ENCODE results near the gene COL6A5.

COL6A5 gene

GRCh38 chr3:130506031-130506430 is 160.6 kb downstream of the COL6A5 start:
- H3K9ac ChIP-seq (ENCODE audit: low read length) = no peak overlapping the region
- H3K27me3 ChIP-seq (ENCODE audit: insufficient read depth, low read length) = no peaks in the 10 kb centered on the region
- TF ChIP-seq EZH2 (IDR thresholded peaks at IDR 0.05; ENCODE audit: borderline replicate concordance, low read length) (no peak), CTCF (IDR thresholded peaks at IDR 0.05; ENCODE audit: low read length) (no peak)
- no peaks in the 10 kb centered on the region for H4K20me1 ChIP-seq (ENCODE audit: insufficient read depth, low read length)
- no peak overlapping the region for H3K4me2 ChIP-seq (ENCODE audit: low read length)
- no peaks in the 10 kb centered on the region for H3K4me1 ChIP-seq (ENCODE audit: insufficient read depth, low read length, severe bottlenecking)
- no peaks in the 10 kb centered on the region for H3F3A ChIP-seq (ENCODE audit: insufficient read depth, low read length)
- no peak overlapping the region for H3K4me3 ChIP-seq (ENCODE audit: low read depth, low read length, poor library complexity, severe bottlenecking)
- H3K79me2 ChIP-seq (ENCODE audit: insufficient read depth, low read length) = no peaks in the 10 kb centered on the region
- H3K27ac ChIP-seq (ENCODE audit: low read depth, low read length, poor library complexity, severe bottlenecking) = no peak overlapping the region
- H3K9me3 ChIP-seq (ENCODE audit: low read length) = no peaks in the 10 kb centered on the region
- H3K36me3 ChIP-seq (ENCODE audit: insufficient read depth, low read length) = no peaks in the 10 kb centered on the region
- no peaks in the 10 kb centered on the region for H3K9me2 ChIP-seq (ENCODE audit: low read depth, low read length)
- H2AFZ ChIP-seq (ENCODE audit: low read length) = no peak overlapping the region

GRCh38 chr3:130507746-130508145 is 162.3 kb downstream of the COL6A5 start:
- Histone ChIP-seq H3K27ac (ENCODE audit: low read depth, low read length, poor library complexity, severe bottlenecking) (no peak overlapping the region), H3K4me3 (ENCODE audit: low read depth, low read length, poor library complexity, severe bottlenecking) (no peak overlapping the region), H4K20me1 (ENCODE audit: insufficient read depth, low read length) (no peaks in the 10 kb centered on the region), H3F3A (ENCODE audit: insufficient read depth, low read length) (no peaks in the 10 kb centered on the region), H3K9me3 (ENCODE audit: low read length) (no peaks in the 10 kb centered on the region), H3K4me1 (ENCODE audit: insufficient read depth, low read length, severe bottlenecking) (no peaks in the 10 kb centered on the region), H3K27me3 (ENCODE audit: insufficient read depth, low read length) (no peaks in the 10 kb centered on the region), H3K9ac (ENCODE audit: low read length) (no peak overlapping the region), H3K4me2 (ENCODE audit: low read length) (no peak overlapping the region), H2AFZ (ENCODE audit: low read length) (no peak overlapping the region), H3K79me2 (ENCODE audit: insufficient read depth, low read length) (no peaks in the 10 kb centered on the region), H3K9me2 (ENCODE audit: low read depth, low read length) (no peaks in the 10 kb centered on the region), H3K36me3 (ENCODE audit: insufficient read depth, low read length) (no peaks in the 10 kb centered on the region)
- no peak for TF ChIP-seq CTCF (IDR thresholded peaks at IDR 0.05; ENCODE audit: low read length)
- no peak for TF ChIP-seq EZH2 (IDR thresholded peaks at IDR 0.05; ENCODE audit: borderline replicate concordance, low read length)

- H4K20me1 ChIP-seq (ENCODE audit: insufficient read depth, low read length) = no peaks in the 10 kb centered on the region
- H3K9me2 ChIP-seq (ENCODE audit: low read depth, low read length) = no peaks in the 10 kb centered on the region
- TF ChIP-seq EZH2 (IDR thresholded peaks at IDR 0.05; ENCODE audit: borderline replicate concordance, low read length) (no peak), CTCF (IDR thresholded peaks at IDR 0.05; ENCODE audit: low read length) (no peak)
- no peaks in the 10 kb centered on the region for H3K27me3 ChIP-seq (ENCODE audit: insufficient read depth, low read length)
- H3K9ac ChIP-seq (ENCODE audit: low read length) = no peak overlapping the region
- no peaks in the 10 kb centered on the region for H3K9me3 ChIP-seq (ENCODE audit: low read length)
- no peak overlapping the region for H3K27ac ChIP-seq (ENCODE audit: low read depth, low read length, poor library complexity, severe bottlenecking)
- no peaks in the 10 kb centered on the region for H3K36me3 ChIP-seq (ENCODE audit: insufficient read depth, low read length)
- H3K4me3 ChIP-seq (ENCODE audit: low read depth, low read length, poor library complexity, severe bottlenecking) = no peak overlapping the region
- H3K4me1 ChIP-seq (ENCODE audit: insufficient read depth, low read length, severe bottlenecking) = no peaks in the 10 kb centered on the region
- H3F3A ChIP-seq (ENCODE audit: insufficient read depth, low read length) = no peaks in the 10 kb centered on the region
- H2AFZ ChIP-seq (ENCODE audit: low read length) = no peak overlapping the region
- no peaks in the 10 kb centered on the region for H3K79me2 ChIP-seq (ENCODE audit: insufficient read depth, low read length)
- H3K4me2 ChIP-seq (ENCODE audit: low read length) = no peak overlapping the region
These were observed 163.5 kb downstream of the COL6A5 start for GRCh38 chr3:130509008-130509407.

All from OCI-LY1 (cell line).